Epithelial cell of proximal tubule (primary cell): ENCODE measurements around the gene APOLD1. TPM values are rescaled to one million over a fixed set of nuclear protein-coding genes. Genes with fewer than 3 reads are reported as not detected.

ENCODE experiments used
- DNase-seq: peaks from one replicate; pipeline ENCODE4 v3.0.0-alpha.2; 2011; ENCODE audit warnings: low read depth
- H3K4me3 ChIP-seq: 2 replicates; pipeline ENCODE4 v1.5.1; 2011; ENCODE audit warnings: low read depth, mild to moderate bottlenecking, low read length
- CTCF ChIP-seq: conservative IDR thresholded peaks from 2 replicates; pipeline ENCODE4 v1.5.1; 2012; ENCODE audit warnings: low read depth, mild to moderate bottlenecking, low read length
- total RNA-seq: library from RNA; depleted of rRNA; stranded (reverse); fragments of >200 nt; gene quantifications from 2 replicates; pipeline ENCODE4 v1.2.3, GENCODE V29; 2015

The APOLD1 gene
- total RNA-seq, 1 donor from 2014 or later: 3.1 TPM

DNA sequence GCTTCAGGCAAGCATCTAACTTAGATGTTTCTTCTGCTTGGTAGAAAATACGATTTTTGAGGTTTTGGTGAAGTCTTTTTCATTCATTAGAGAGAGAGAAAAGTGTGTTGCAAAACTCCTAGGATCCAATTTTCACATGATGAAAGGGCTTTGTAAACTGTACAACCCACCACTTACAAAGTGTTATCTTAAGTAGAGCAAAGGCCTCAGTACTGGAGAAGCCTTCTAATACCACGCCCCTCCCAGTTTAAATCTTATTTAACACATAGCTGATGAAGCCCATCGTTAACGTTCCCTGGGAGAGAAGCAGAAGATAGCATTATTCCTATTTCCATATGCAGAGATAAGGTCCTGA lies 869 bp downstream of the APOLD1 start:
- no peak for TF ChIP-seq CTCF

DNA sequence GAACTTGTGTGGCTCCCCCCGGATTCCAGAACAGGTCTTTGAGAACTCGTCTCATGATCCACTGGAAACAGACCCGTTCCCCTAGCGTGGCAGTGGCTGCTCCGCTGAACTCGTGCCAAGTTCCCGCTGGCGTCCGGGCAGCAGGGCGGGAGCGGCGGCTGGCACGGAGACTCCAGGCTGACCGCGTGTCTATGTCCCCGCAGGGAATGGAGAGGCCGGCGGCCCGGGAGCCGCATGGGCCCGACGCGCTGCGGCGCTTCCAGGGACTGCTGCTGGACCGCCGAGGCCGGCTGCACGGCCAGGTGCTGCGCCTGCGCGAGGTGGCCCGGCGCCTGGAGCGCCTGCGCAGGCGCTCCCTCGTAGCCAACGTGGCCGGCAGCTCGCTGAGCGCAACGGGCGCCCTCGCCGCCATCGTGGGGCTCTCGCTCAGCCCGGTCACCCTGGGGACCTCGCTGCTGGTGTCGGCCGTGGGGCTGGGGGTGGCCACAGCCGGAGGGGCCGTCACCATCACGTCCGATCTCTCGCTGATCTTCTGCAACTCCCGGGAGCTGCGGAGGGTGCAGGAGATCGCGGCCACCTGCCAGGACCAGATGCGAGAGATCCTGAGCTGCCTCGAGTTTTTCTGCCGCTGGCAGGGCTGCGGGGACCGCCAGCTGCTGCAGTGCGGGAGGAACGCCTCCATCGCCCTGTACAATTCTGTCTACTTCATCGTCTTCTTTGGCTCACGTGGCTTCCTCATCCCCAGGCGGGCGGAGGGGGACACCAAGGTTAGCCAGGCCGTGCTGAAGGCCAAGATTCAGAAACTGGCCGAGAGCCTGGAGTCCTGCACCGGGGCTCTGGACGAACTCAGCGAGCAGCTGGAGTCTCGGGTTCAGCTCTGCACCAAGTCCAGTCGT lies 1.5 kb downstream of the APOLD1 start:
- DNase-seq: no peak
- TF ChIP-seq CTCF: no peak
- H3K4me3 ChIP-seq: peak overlapping the region; percentile 52

More for the DNA sequence above, 869 bp downstream of the APOLD1 start:
- peak overlapping the region; percentile 52 for H3K4me3 ChIP-seq
- no peak for DNase-seq

DNA sequence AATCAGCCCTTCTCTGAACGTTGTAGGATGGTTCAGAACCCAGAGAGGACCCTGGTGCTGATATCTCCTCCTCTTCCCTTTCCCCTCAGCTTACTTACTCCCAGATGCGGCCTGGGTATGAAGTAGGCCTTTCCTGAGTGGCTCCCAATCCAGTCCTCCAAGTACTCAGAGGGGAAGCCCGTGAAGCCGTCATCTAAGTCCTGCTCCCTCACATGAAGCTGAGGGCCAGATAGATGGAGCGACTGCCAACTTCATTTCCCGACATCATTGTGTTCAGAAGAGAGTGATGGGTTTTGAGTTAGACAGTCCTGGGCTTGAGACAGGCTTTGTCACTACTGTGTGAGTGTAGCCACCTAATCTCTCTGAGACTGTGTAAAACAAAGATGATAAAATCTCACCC lies 2.7 kb downstream of the APOLD1 start:
- no peak for TF ChIP-seq CTCF
- no peak overlapping the region for H3K4me3 ChIP-seq
- DNase-seq: no peak

DNA sequence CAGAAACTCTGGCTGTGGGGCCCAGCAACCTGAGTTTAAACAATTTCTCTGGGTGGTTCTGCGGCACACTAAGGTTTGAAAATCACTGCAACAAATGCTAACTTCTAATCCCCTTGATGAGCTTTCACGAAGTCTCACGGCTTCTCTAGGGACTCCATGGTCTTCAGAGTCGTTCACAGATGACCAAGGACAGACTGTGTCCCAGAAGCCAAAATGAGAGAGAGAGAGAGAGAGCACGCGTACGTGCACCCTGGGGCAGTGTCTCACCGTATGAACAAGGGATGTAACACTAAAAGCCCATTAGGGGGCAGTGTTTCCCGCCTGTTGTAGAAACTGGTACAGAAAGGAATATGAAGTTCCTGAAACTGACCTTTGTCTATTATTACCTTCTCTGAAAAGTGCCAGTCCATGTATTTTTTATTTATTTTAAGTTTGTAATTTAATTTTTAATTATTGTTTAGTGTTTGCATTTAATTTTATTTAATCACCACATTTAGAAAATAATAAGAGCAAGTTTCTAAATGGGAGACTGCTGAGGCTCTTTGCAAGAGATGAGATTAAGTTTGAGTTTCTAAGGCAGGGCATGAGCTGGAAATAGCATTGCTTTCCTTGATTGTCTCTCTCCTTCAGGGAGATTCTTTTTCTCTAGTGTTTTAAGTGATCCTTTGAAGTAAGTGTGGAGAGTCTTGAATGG lies 3.4 kb downstream of the APOLD1 start:
- peak; percentile 43 for DNase-seq

GRCh38 chr12:12790956-12791355 lies 5.5 kb downstream of the APOLD1 start:
- TF ChIP-seq CTCF: no peak
- H3K4me3 ChIP-seq: no peak overlapping the region
- no peak for DNase-seq

More for the DNA sequence above, 3.4 kb downstream of the APOLD1 start:
- peak; percentile 80 for TF ChIP-seq CTCF
- H3K4me3 ChIP-seq: no peak overlapping the region

DNA sequence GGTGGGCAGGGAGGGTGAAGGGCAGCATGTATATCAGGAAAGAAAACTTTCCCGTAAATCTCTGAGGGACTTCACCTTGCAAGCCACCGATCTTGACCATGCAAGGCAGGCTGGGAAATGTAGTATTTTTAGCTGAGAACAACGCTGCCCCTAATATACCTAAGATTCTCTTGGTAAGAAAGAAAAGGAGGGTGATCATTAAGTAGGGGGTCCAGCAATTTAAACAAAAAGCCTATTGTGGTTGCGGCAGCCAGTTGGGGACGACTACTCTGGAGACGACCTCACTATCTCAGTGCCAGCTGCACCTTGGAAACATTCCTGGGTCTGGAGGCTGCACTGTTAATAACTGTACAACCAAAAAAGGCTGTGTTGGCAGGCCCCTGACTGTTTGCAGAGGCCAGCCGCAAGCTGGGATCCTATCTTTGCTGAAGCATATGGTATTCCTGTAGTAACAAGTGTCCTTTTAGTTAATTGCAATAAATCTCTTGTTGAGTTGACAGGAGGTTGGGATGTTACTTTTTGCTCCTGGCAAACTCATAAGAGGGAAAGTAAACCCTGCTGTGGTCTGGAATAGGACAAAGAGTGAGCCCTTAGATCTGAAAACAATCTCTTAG lies 6.4 kb downstream of the APOLD1 start:
- TF ChIP-seq CTCF: no peak
- DNase-seq: no peak
- peak overlapping the region; percentile 15 for H3K4me3 ChIP-seq
